Activated CD8-positive, alpha-beta memory T cell treated with anti-CD3 and anti-CD28 coated beads for 36 hours (primary cell): Measurements from ENCODE around the gene SPOPL. TPM values are rescaled to one million over a fixed set of nuclear protein-coding genes. Genes with fewer than 3 reads are reported as not detected.
"Not testable (repeated sequence)": the region's sequence is repeated elsewhere in the genome, so short reads cannot be mapped to it uniquely, and the experiment has no call there.

Experiments used
- CTCF ChIA-PET: fragments of 350-600 bp; sonication (Branson Sonifier 250); formaldehyde crosslinking; loops from one replicate; lab custom pipeline; 2021; ENCODE audit warnings: antibody characterized with exemption; lab: Charles Lee
- POLR2A ChIA-PET: fragments of 350-600 bp; sonication (Branson Sonifier 250); formaldehyde crosslinking; loops from one replicate; lab custom pipeline; 2021; ENCODE audit warnings: antibody characterized with exemption; lab: Charles Lee
- total RNA-seq, 2 experiments: library from RNA; stranded (reverse); gene quantifications; one replicate each; pipeline ENCODE4 v1.2.3, GENCODE V29; 2021

Gene SPOPL
- total RNA-seq = 10 to 100 TPM; 17.9 to 18.6 TPM

- CTCF ChIA-PET = no interaction called here
- POLR2A ChIA-PET = interaction anchor here (0.7 to 1.3 kb wide), 2 partner anchors 14 to 100 kb away, joined by 3 read pairs; no protein-coding TSS in a partner anchor
These were observed at the start of gene SPOPL for GRCh38 chr2:138501425-138502254. TSS of gene SPOPL (plus strand) at chr2:138501770. CDS start at chr2:138550217, 48,447 bp downstream.

- CTCF ChIA-PET = no interaction called here
- POLR2A ChIA-PET = no interaction called here
These were observed 49.2 kb upstream of the SPOPL start for GRCh38 chr2:138452324-138452723.

- ChIA-PET CTCF (no interaction called here), POLR2A (no interaction called here)
These were observed 47.8 kb upstream of the SPOPL start for GRCh38 chr2:138453815-138454214.

GRCh38 chr2:138454761-138455160 lies 46.8 kb upstream of the SPOPL start:
- ChIA-PET CTCF (no interaction called here), POLR2A (no interaction called here)

- CTCF ChIA-PET = no interaction called here
These were observed 46.3 kb upstream of the SPOPL start for GRCh38 chr2:138455275-138455674.

GRCh38 chr2:138455691-138456090 lies 45.9 kb upstream of the SPOPL start:
- POLR2A ChIA-PET = no interaction called here
- CTCF ChIA-PET = no interaction called here

More at GRCh38 chr2:138455275-138455674, 46.3 kb upstream of the SPOPL start:
- POLR2A ChIA-PET = no interaction called here

GRCh38 chr2:138462689-138463088 lies 38.9 kb upstream of the SPOPL start:
- CTCF ChIA-PET, POLR2A ChIA-PET: not testable (repeated sequence)

- POLR2A ChIA-PET = no interaction called here
- CTCF ChIA-PET = no interaction called here
These were observed 33.0 kb upstream of the SPOPL start for GRCh38 chr2:138468617-138469016.

GRCh38 chr2:138469411-138469810 lies 32.2 kb upstream of the SPOPL start:
- ChIA-PET POLR2A (no interaction called here), CTCF (no interaction called here)

- POLR2A ChIA-PET = no interaction called here
- CTCF ChIA-PET = no interaction called here
These were observed 30.6 kb upstream of the SPOPL start for GRCh38 chr2:138470941-138471340.

- ChIA-PET POLR2A (no interaction called here), CTCF (no interaction called here)
These were observed 27.3 kb upstream of the SPOPL start for GRCh38 chr2:138474100-138474825.

GRCh38 chr2:138475277-138475776 lies 26.2 kb upstream of the SPOPL start:
- POLR2A ChIA-PET = no interaction called here
- CTCF ChIA-PET = no interaction called here

GRCh38 chr2:138476186-138476585 lies 25.4 kb upstream of the SPOPL start:
- POLR2A ChIA-PET = no interaction called here
- CTCF ChIA-PET = interaction anchor here (0.6 kb wide), 1 partner anchor 37 kb away, joined by 4 read pairs; no protein-coding TSS in a partner anchor

- ChIA-PET POLR2A (no interaction called here), CTCF (interaction anchor here (0.6 kb wide), 1 partner anchor 36 kb away, joined by 4 read pairs; no protein-coding TSS in a partner anchor)
These were observed 24.6 kb upstream of the SPOPL start for GRCh38 chr2:138476940-138477339.

- CTCF ChIA-PET, POLR2A ChIA-PET: not testable (repeated sequence)
These were observed 18.8 kb upstream of the SPOPL start for GRCh38 chr2:138482796-138483195.

GRCh38 chr2:138485019-138485418 lies 16.6 kb upstream of the SPOPL start:
- POLR2A ChIA-PET = no interaction called here
- CTCF ChIA-PET = interaction anchor here (0.7 kb wide), 1 partner anchor 259 kb away, joined by 4 read pairs; no protein-coding TSS in a partner anchor

GRCh38 chr2:138486363-138487198 lies 15.0 kb upstream of the SPOPL start:
- ChIA-PET CTCF (interaction anchor here (1.0 kb wide), 1 partner anchor 340 kb away, joined by 4 read pairs; no protein-coding TSS in a partner anchor), POLR2A (interaction anchor here (0.7 kb wide), 1 partner anchor 101 kb away, joined by 3 read pairs; no protein-coding TSS in a partner anchor)

- ChIA-PET POLR2A (no interaction called here), CTCF (no interaction called here)
These were observed 10.7 kb upstream of the SPOPL start for GRCh38 chr2:138490673-138491494.
